Activated CD4-positive, alpha-beta T cell treated with anti-CD3 and anti-CD28 coated beads, Interleukin-2, amount 50 U/mL, for 1 hour (primary cell): Measurements from ENCODE around the gene PEX7.
"Not testable (repeated sequence)": the region's sequence is repeated elsewhere in the genome, so short reads cannot be mapped to it uniquely, and the experiment has no call there.

ENCODE experiments used
- DNase-seq: peaks from one replicate; pipeline ENCODE4 v3.0.0-alpha.2; 2020

PEX7 gene

GRCh38 chr6:136914947-136915346, 92.6 kb downstream of the PEX7 start:
- no peak for DNase-seq

DNA sequence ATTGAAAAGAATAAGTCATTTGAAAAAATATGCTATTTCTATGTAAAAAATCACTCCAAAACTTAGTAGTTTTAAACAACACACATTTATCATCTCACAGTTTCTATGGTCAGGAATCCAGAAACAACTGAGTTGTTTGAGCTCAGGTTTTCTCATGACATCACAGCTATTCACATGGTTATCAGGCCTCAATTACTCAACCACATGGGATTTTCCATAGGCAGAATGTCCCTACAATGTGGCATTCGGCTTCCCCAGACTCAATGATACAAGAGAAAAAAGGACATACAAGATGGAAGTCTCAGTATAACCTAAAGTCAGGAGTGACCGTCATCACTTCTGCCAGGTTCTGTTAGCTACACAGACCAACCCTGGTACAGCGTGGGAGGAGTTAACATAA, 96.3 kb downstream of the PEX7 start:
- DNase-seq = no peak

- no peak for DNase-seq
Observed at GRCh38 chr6:136920216-136920615, 97.8 kb downstream of the PEX7 start.

DNA sequence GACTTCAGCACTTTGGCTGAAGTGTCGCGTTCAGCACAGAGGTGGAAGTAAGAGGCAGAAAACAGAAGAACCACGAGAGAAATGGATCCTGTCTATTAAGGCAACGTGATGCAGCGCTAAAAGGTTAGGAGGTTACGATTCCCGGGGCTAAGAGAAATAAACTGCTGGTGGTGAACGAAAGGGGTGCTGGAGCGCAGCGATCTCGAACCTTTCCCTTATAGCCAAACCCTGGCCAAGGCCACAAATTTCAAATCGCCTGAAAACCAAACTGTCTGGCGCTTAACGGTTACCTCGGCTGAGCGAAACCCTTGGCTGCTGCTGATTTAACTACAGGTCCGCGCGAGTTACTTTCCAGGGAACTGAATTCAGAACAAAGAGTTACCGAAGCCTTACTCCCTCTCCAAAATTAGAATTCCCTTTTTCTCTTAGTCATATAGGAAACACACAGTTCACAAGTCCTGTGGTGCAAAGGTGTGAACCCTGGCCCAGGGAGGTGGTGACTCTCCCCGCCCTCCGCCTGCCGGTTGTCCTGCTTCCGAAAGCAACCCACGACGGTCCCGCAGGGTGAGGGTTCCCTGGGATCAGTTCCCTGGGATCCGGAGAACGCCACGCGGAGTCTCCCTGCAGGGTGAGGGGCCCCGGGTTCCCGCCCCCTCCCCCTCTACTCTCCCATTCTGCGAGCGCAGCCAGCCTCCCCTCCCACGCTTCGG, 98.4 kb downstream of the PEX7 start:
- no peak for DNase-seq

DNA sequence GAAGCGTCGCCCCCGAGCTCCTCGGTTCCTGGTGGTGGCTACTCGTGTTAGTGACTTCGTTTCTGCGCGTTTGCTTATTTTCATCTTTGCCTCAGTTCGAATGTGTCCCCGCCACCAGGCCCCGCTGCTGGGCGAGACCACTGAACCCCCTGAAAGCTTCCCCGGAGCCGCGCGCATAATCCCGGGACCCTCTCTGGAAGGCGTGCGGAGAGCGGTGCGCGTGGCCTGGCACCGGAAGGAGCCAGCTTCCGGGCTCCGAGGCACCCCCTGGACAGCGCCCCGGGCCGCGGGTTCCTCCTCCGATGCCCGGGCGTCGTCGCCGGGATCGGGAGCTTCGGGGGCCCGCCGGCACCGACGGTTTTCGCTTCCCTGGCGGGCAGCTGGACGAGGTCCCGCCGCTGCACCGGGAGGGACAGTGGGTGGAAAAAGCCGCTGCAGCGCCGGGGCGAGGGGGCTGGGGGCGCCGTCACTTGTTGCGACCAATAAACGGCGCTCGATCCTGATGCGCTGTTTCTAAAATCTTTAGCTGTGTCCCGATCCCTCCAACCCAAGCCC, 99.1 kb downstream of the PEX7 start:
- no peak for DNase-seq

- DNase-seq = no peak
Observed at GRCh38 chr6:136921936-136922684, 99.7 kb downstream of the PEX7 start, which contains the start of gene SLC35D3. SLC35D3 (plus strand) TSS chr6:136922301; CDS start chr6:136922429, 128 bp downstream.

DNA sequence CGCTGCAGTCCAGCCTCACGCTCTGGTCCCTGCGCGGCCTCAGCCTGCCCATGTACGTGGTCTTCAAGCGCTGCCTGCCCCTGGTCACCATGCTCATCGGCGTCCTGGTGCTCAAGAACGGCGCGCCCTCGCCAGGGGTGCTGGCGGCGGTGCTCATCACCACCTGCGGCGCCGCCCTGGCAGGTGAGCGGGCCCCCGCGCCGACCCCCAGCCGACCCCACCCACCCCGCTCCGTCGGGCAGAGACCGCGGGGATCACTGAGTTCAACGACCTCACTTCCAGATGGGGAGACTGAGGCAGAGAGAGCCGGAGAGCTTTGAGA, 100.3 kb downstream of the PEX7 start:
- no peak for DNase-seq

DNA sequence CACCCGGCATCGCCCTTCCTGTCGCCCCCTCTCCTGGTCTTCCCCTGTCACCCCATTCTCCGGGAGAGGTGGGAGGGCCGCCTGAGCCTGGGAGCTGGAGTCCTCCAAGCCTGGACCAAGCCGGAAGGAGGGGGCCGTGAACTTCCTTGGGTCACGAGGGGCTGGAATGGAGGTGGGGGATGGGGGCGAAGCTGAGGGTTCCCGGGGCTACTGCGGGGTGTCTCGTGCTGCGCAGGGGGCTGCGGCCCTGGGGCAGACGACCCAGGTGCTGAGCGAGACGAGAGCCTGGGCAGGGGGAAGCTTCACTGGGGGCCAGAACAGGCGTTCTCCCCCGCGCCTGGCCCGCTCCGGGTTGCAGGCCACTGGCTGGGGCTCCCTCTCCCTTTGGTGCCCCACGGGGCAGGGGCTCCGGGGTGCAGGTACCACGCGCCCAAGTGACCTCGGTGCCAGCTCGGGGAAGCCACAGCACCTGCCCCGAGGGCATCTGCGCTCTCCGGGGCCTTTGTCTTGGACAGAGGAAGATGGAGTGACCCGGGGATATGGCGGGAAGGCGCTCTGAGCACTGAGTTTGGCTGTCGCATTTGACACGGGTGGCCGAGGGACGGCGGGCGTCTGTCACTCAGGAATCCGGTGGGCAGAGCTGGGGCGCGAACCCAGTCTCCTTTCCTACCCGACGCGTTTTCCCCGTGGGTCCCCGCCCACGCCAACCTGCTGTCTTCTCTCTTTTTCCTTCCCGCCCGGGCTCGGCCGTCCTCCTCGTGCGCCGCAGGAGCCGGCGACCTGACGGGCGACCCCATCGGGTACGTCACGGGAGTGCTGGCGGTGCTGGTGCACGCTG, 100.9 kb downstream of the PEX7 start:
- DNase-seq = no peak

DNA sequence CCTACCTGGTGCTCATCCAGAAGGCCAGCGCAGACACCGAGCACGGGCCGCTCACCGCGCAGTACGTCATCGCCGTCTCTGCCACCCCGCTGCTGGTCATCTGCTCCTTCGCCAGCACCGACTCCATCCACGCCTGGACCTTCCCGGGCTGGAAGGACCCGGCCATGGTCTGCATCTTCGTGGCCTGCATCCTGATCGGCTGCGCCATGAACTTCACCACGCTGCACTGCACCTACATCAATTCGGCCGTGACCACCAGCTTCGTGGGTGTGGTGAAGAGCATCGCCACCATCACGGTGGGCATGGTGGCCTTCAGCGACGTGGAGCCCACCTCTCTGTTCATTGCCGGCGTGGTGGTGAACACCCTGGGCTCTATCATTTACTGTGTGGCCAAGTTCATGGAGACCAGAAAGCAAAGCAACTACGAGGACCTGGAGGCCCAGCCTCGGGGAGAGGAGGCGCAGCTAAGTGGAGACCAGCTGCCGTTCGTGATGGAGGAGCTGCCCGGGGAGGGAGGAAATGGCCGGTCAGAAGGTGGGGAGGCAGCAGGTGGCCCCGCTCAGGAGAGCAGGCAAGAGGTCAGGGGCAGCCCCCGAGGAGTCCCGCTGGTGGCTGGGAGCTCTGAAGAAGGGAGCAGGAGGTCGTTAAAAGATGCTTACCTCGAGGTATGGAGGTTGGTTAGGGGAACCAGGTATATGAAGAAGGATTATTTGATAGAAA, 101.7 kb downstream of the PEX7 start:
- DNase-seq = no peak

DNA sequence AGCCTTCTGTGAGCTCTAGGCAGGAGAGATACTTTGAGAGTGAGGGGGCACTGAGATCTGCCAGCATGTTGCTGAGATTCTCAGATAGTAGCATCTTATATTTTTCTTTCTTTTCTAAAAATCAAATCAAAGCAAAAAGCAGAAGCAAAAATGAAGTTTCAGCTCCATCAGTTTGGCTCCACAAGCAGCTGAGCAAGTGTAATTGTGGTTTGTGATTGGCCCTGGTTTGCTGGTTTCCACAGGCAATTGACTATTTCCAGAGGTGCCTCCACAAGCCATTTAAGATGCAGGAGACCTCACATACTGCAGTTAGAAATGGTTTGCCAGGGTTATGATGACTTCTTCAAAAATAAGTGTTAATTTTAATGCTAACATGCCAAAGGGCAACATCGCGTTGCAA, 104.0 kb downstream of the PEX7 start:
- no peak for DNase-seq

- no peak for DNase-seq
Observed at GRCh38 chr6:136927292-136927691, 104.9 kb downstream of the PEX7 start.

- DNase-seq = no peak
Observed at GRCh38 chr6:136930528-136930927, 108.1 kb downstream of the PEX7 start.

DNA sequence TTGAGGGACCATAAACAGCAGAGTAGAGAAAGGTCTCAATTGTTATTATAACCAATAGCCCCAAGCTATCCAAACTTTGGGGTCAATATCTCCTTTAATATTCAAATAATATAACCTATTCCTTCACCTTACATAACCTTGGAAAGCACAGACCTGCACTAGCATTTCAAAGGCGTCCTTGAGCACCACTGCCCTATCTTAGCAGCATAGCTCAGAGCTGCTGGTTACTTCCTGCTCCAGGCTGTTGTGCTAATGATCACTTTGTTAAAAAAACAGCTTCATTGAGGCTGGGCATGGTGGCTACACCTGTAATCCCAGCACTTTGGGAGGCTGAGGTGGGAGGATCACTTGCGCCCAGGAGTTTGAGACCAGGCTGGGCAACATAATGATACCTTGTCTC, 110.2 kb downstream of the PEX7 start:
- DNase-seq = no peak

DNA sequence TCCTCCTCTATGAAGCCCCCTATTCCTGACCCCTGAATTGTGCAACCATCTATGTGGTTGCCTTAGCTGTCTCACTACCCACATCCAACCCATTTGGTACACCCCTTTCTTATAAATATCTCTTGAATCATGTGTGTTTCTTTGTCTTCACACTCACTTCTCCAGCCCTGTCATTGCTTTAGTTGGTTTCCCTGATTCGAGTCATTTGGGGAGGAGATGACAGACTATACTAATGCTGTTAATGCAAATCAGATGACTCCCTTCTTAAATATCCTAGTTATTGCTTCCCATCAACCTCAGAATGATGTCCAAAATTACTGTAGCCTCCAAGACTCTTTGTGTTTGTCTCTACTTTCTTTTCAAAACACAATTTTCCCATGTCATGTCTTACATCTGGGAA, 122.7 kb downstream of the PEX7 start:
- DNase-seq = no peak

GRCh38 chr6:136945711-136946121, 123.3 kb downstream of the PEX7 start:
- DNase-seq = no peak

DNA sequence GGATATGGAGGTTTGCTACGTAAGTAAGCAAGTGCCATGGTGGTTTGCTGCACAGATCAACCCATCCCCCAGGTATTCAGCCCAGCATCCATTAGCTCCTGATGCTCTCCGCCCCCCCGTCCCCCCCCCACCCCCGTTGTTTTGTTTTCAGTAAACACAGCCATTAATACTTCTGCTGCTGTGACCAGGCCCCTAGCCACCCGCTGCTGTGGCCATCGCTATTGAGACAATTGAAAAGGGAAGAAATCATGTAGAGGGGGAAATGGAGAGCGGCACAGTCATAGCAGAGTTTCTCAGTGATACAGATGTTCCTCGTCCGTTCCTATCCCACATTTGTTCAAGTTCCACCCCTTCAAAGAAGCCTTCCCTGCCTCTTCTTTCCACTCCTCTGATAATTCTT, 124.6 kb downstream of the PEX7 start:
- no peak for DNase-seq

GRCh38 chr6:136949957-136950356, 127.6 kb downstream of the PEX7 start:
- not testable (repeated sequence) for DNase-seq

DNA sequence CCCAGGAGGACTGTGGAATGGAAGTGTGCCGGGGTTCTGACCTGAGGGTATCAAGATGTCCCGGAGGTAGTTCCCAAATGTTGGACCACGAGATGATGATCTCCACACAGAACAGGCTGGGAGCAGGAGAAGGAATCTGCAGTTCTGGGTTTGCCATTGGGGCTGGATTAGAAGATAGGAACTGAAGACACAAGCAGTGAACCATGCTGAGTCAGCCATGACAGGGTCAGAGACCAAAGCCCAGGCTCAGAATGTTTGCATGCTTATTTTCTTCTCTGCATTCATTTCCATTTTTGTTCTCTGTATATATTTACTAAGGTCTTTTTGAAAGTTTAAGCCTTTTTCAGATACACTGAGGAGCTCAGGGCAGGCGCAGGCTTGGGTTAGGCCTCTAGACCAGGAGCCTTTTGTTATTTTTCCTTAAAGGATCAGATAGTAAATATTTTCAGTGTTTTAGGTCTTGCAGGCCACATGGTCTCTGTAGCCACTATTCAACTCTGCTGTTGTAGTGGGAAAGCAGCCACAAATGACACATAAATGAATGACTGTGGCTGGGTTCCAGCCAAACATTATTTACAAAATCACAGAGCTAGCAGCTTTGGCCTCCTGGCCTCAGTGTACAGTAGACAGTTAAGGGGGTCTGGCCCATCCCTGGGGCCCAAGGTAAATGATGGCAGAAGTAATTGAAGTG, 128.2 kb downstream of the PEX7 start:
- DNase-seq = no peak

DNA sequence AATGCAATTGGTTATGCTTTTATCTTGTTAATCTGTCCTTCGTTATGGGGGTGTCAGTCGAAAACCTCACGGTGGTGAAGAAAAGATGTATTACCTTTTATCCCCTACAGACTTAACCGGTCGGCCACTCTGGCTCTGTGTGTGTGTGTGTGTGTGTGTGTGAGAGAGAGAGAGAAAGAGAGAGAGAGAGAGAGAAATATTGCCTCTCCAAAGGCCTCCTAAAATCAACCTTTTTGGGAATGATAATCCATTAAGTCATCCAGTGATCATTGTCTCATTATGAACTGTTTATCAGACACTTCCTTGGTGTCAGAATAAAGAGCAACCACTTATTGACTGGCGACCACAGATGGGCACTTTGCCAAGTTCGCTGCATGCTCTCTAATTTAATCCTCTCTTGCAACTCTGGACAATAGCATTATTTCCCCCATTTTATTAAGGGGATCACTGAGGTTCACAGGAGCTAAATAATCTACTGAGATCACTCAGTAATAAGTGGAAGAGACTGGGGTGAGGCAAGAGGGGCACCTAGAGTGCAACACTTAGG, 130.4 kb downstream of the PEX7 start:
- DNase-seq = no peak

GRCh38 chr6:136955123-136955522, 132.7 kb downstream of the PEX7 start:
- DNase-seq = no peak

- no peak for DNase-seq
Observed at GRCh38 chr6:136956590-136957544, 134.5 kb downstream of the PEX7 start.
